GM21825 (cell line): ENCODE measurements around the gene PWWP2A.

Source experiments
- ATAC-seq: cut with Tn5 transposase; IDR thresholded peaks from one replicate; pipeline ENCODE4 v1.9.1; 2021; ENCODE audit warnings: mild to moderate bottlenecking, moderate library complexity; ENCODE audit not compliant: unreplicated experiment

Gene PWWP2A

GRCh38 chr5:160133071-160133917, 14.0 kb upstream of the PWWP2A start:
- ATAC-seq: no peak

- no peak for ATAC-seq
Observed at GRCh38 chr5:160129841-160130240, 10.6 kb upstream of the PWWP2A start.

GRCh38 chr5:160128632-160129031, 9.4 kb upstream of the PWWP2A start:
- ATAC-seq: no peak

- peak; percentile 0 for ATAC-seq
Observed at GRCh38 chr5:160119905-160120266, 636 bp upstream of the PWWP2A start.

- ATAC-seq: peak; percentile 29
Observed at GRCh38 chr5:160118349-160119141, 705 bp downstream of the PWWP2A start.

- no peak for ATAC-seq
Observed at GRCh38 chr5:160116991-160117390, 2.3 kb downstream of the PWWP2A start.

- ATAC-seq: no peak
Observed at GRCh38 chr5:160108124-160108523, 11.1 kb downstream of the PWWP2A start.

GRCh38 chr5:160105686-160106360, 13.4 kb downstream of the PWWP2A start:
- peak; percentile 83 for ATAC-seq

GRCh38 chr5:160097991-160098390, 21.3 kb downstream of the PWWP2A start:
- ATAC-seq: no peak

- ATAC-seq: no peak
Observed at GRCh38 chr5:160096178-160096577, 23.1 kb downstream of the PWWP2A start.

- ATAC-seq: peak; percentile 70
Observed at GRCh38 chr5:160092960-160093707, 26.1 kb downstream of the PWWP2A start.

GRCh38 chr5:160092514-160092913, 26.7 kb downstream of the PWWP2A start:
- ATAC-seq: no peak

GRCh38 chr5:160090059-160090458, 29.2 kb downstream of the PWWP2A start:
- no peak for ATAC-seq

GRCh38 chr5:160089531-160089930, 29.7 kb downstream of the PWWP2A start:
- ATAC-seq: no peak

GRCh38 chr5:160088805-160089204, 30.4 kb downstream of the PWWP2A start:
- ATAC-seq: no peak

GRCh38 chr5:160087199-160087598, 32.1 kb downstream of the PWWP2A start:
- no peak for ATAC-seq

GRCh38 chr5:160084144-160084543, 35.1 kb downstream of the PWWP2A start:
- no peak for ATAC-seq

GRCh38 chr5:160083501-160083900, 35.7 kb downstream of the PWWP2A start:
- no peak for ATAC-seq

GRCh38 chr5:160082614-160083500, 36.4 kb downstream of the PWWP2A start:
- ATAC-seq: no peak

- ATAC-seq: no peak
Observed at GRCh38 chr5:160081495-160081894, 37.8 kb downstream of the PWWP2A start.
